ENCODE results near the gene SLC5A2.

The SLC5A2 gene

GRCh38 chr16:31465788-31466370, 17.0 kb upstream of the SLC5A2 start:
- TF ChIP-seq CTCF (IDR thresholded peaks at IDR 0.05; ENCODE audit: low read length) (no peak), EZH2phosphoT487 (IDR thresholded peaks at IDR 0.05; ENCODE audit: low read length) (no peak), EZH2 (optimal IDR thresholded peaks at IDR 0.05; ENCODE audit: low read depth, low read length) (no peak)
- no peaks in the 10 kb centered on the region for H3K27me3 ChIP-seq (replicated peaks; ENCODE audit: insufficient read depth, low read length)
- no peaks in the 10 kb centered on the region for H3K9me2 ChIP-seq (replicated peaks; ENCODE audit: insufficient read depth, low read length)
- no peak overlapping the region for H2AFZ ChIP-seq (ENCODE audit: low read length)
- H4K20me1 ChIP-seq (ENCODE audit: insufficient read depth, low read length) = no peaks in the 10 kb centered on the region
- no peaks in the 10 kb centered on the region for H3K4me1 ChIP-seq (ENCODE audit: low read length)
- H3K4me2 ChIP-seq (ENCODE audit: low read depth, low read length) = no peak overlapping the region
- H3K9ac ChIP-seq (ENCODE audit: low read length) = no peak overlapping the region
- no peak overlapping the region for H3K27ac ChIP-seq (ENCODE audit: low read length)
- H3K9me3 ChIP-seq (replicated peaks; ENCODE audit: insufficient read depth, low read length) = no peaks in the 10 kb centered on the region
- no peaks in the 10 kb centered on the region for H3K36me3 ChIP-seq (replicated peaks; ENCODE audit: insufficient read depth, low read length)
- no peak overlapping the region for H3K4me3 ChIP-seq (ENCODE audit: low read length)
- peaks cover 4% of the 10 kb centered on the region; the same call in 1 of the 2 replicates for H3K79me2 ChIP-seq (ENCODE audit: low read length)
- no peaks in the 10 kb centered on the region for H3F3A ChIP-seq (ENCODE audit: insufficient read depth, low read length)
- DNase-seq = no peak

GRCh38 chr16:31466381-31466841, 16.5 kb upstream of the SLC5A2 start:
- Histone ChIP-seq H3K79me2 (ENCODE audit: low read length) (no peaks in the 10 kb centered on the region), H3K27ac (ENCODE audit: low read length) (no peak overlapping the region), H4K20me1 (ENCODE audit: insufficient read depth, low read length) (no peaks in the 10 kb centered on the region), H3K36me3 (replicated peaks; ENCODE audit: insufficient read depth, low read length) (no peaks in the 10 kb centered on the region), H3K4me2 (ENCODE audit: low read depth, low read length) (no peak overlapping the region), H3F3A (ENCODE audit: insufficient read depth, low read length) (no peaks in the 10 kb centered on the region), H3K27me3 (replicated peaks; ENCODE audit: insufficient read depth, low read length) (no peaks in the 10 kb centered on the region), H3K4me1 (ENCODE audit: low read length) (no peaks in the 10 kb centered on the region), H2AFZ (ENCODE audit: low read length) (no peak overlapping the region), H3K9me3 (replicated peaks; ENCODE audit: insufficient read depth, low read length) (no peaks in the 10 kb centered on the region), H3K9me2 (replicated peaks; ENCODE audit: insufficient read depth, low read length) (no peaks in the 10 kb centered on the region), H3K9ac (ENCODE audit: low read length) (no peak overlapping the region), H3K4me3 (ENCODE audit: low read length) (no peak overlapping the region)
- no peak for TF ChIP-seq CTCF (IDR thresholded peaks at IDR 0.05; ENCODE audit: low read length)
- no peak for TF ChIP-seq EZH2phosphoT487 (IDR thresholded peaks at IDR 0.05; ENCODE audit: low read length)
- TF ChIP-seq EZH2 (optimal IDR thresholded peaks at IDR 0.05; ENCODE audit: low read depth, low read length) = no peak
- no peak for DNase-seq

GRCh38 chr16:31467151-31467773, 15.7 kb upstream of the SLC5A2 start:
- Histone ChIP-seq H3K4me1 (ENCODE audit: low read length) (no peaks in the 10 kb centered on the region), H3F3A (ENCODE audit: insufficient read depth, low read length) (no peaks in the 10 kb centered on the region), H3K36me3 (replicated peaks; ENCODE audit: insufficient read depth, low read length) (no peaks in the 10 kb centered on the region), H3K4me2 (ENCODE audit: low read depth, low read length) (no peak overlapping the region), H3K79me2 (ENCODE audit: low read length) (no peaks in the 10 kb centered on the region), H2AFZ (ENCODE audit: low read length) (no peak overlapping the region), H3K9ac (ENCODE audit: low read length) (no peak overlapping the region), H3K4me3 (ENCODE audit: low read length) (no peak overlapping the region), H3K27ac (ENCODE audit: low read length) (no peak overlapping the region), H3K9me3 (replicated peaks; ENCODE audit: insufficient read depth, low read length) (no peaks in the 10 kb centered on the region), H3K9me2 (replicated peaks; ENCODE audit: insufficient read depth, low read length) (no peaks in the 10 kb centered on the region), H3K27me3 (replicated peaks; ENCODE audit: insufficient read depth, low read length) (no peaks in the 10 kb centered on the region), H4K20me1 (ENCODE audit: insufficient read depth, low read length) (no peaks in the 10 kb centered on the region)
- TF ChIP-seq CTCF (IDR thresholded peaks at IDR 0.05; ENCODE audit: low read length) (no peak), EZH2 (optimal IDR thresholded peaks at IDR 0.05; ENCODE audit: low read depth, low read length) (no peak), EZH2phosphoT487 (IDR thresholded peaks at IDR 0.05; ENCODE audit: low read length) (no peak)
- DNase-seq = no peak
